DND-41 (cell line): ENCODE measurements around the gene TMCC1.

ENCODE experiments used
- ATAC-seq: fragments of 200-7000 bp; cut with Tn5 transposase; 3 replicates; pipeline ENCODE4 v1.9.1; 2021; ENCODE audit warnings: low read depth; ENCODE audit not compliant: insufficient read depth
- DNase-seq: peaks from one replicate; pipeline ENCODE4 v3.0.0-alpha.2; 2020
- H2AFZ ChIP-seq: 2 replicates; pipeline ENCODE4 v1.6.0; 2012; ENCODE audit warnings: low read depth, low read length
- H3K27ac ChIP-seq: 2 replicates; pipeline ENCODE4 v1.5.1; 2012; ENCODE audit warnings: low read length, inconsistent platforms
- H3K27me3 ChIP-seq: fragments of 200-600 bp; sonication (generic); 2 replicates; pipeline ENCODE4 v1.6.0; 2012; ENCODE audit warnings: low read length, mild to moderate bottlenecking, inconsistent platforms; ENCODE audit not compliant: insufficient read depth, poor library complexity
- H3K36me3 ChIP-seq: 2 replicates; pipeline ENCODE4 v1.5.1; 2012; ENCODE audit warnings: low read length, inconsistent platforms; ENCODE audit not compliant: insufficient read depth
- H3K4me1 ChIP-seq: 2 replicates; pipeline ENCODE4 v1.5.1; 2012; ENCODE audit warnings: mild to moderate bottlenecking, low read length; ENCODE audit not compliant: insufficient read depth
- H3K4me2 ChIP-seq: 2 replicates; pipeline ENCODE4 v1.6.0; 2012; ENCODE audit warnings: mild to moderate bottlenecking, moderate library complexity, low read length, inconsistent platforms; ENCODE audit not compliant: insufficient read depth
- H3K4me3 ChIP-seq, 2 experiments: fragments of 200-600 bp in 1 of 2; shearing (Covaris generic) in 1 of 2; 2 replicates each; pipeline ENCODE4 v1.5.1; 2012 to 2016; ENCODE audit warnings: inconsistent platforms in 2 of 2, low read length in 2 of 2, mild to moderate bottlenecking in 2 of 2, low read depth in 1 of 2, moderate library complexity in 1 of 2
- H3K79me2 ChIP-seq: 2 replicates; pipeline ENCODE4 v1.6.0; 2012; ENCODE audit warnings: low read length, inconsistent platforms; ENCODE audit not compliant: insufficient read depth
- H3K9ac ChIP-seq: 2 replicates; pipeline ENCODE4 v1.6.0; 2012; ENCODE audit warnings: low read depth, mild to moderate bottlenecking, inconsistent platforms, low read length, moderate library complexity
- H3K9me3 ChIP-seq: 2 replicates; pipeline ENCODE4 v1.5.1; 2012; ENCODE audit warnings: low read length, moderate library complexity, mild to moderate bottlenecking, inconsistent platforms; ENCODE audit not compliant: insufficient read depth, severe bottlenecking
- H4K20me1 ChIP-seq: 2 replicates; pipeline ENCODE4 v1.6.0; 2012; ENCODE audit warnings: low read length; ENCODE audit not compliant: insufficient read depth
- CTCF ChIP-seq: IDR thresholded peaks from 2 replicates; pipeline ENCODE4 v1.5.1; 2012; ENCODE audit warnings: borderline replicate concordance, low read length, moderate library complexity, mild to moderate bottlenecking; ENCODE audit not compliant: poor library complexity, severe bottlenecking; ENCODE audit errors: extremely low read depth
- EZH2 ChIP-seq: IDR thresholded peaks from 3 replicates; pipeline ENCODE4 v1.6.1; 2012; ENCODE audit warnings: borderline replicate concordance, low read depth, mild to moderate bottlenecking, moderate library complexity, low read length, inconsistent platforms; ENCODE audit not compliant: severe bottlenecking

The TMCC1 gene

GRCh38 chr3:129934234-129935123, 41.0 kb upstream of the TMCC1 start:
- TF ChIP-seq EZH2 (no peak), CTCF (peak; percentile 95)
- Histone ChIP-seq H2AFZ (0 out of 2 replicates have a peak overlapping the region, but pooled peaks have one; percentile 43), H3K4me2 (peak overlapping the region; percentile 26), H3K36me3 (no peaks in the 10 kb centered on the region), H3K9me3 (no peaks in the 10 kb centered on the region), H3K9ac (no peak overlapping the region), H3K4me1 (peaks cover 18% of the 10 kb centered on the region), H3K27ac (no peak overlapping the region), H3K4me3 (no peak overlapping the region), H4K20me1 (no peaks in the 10 kb centered on the region), H3K79me2 (no peaks in the 10 kb centered on the region), H3K27me3 (no peaks in the 10 kb centered on the region)
- DNase-seq = peak; percentile 45
- peak; percentile 74 for ATAC-seq

- H3K36me3 ChIP-seq = no peaks in the 10 kb centered on the region
- H3K4me1 ChIP-seq = peaks cover 18% of the 10 kb centered on the region
- ATAC-seq (no peak), DNase-seq (no peak)
- H3K9ac ChIP-seq = no peak overlapping the region
- no peak overlapping the region for H3K4me3 ChIP-seq
- H3K9me3 ChIP-seq = no peaks in the 10 kb centered on the region
- no peaks in the 10 kb centered on the region for H3K79me2 ChIP-seq
- H4K20me1 ChIP-seq = no peaks in the 10 kb centered on the region
- H3K4me2 ChIP-seq = no peak overlapping the region
- no peak for TF ChIP-seq EZH2
- TF ChIP-seq CTCF = no peak
- H2AFZ ChIP-seq = no peak overlapping the region
- no peaks in the 10 kb centered on the region for H3K27me3 ChIP-seq
- H3K27ac ChIP-seq = no peak overlapping the region
Observed at GRCh38 chr3:129933471-129933870, 40.0 kb upstream of the TMCC1 start.

GRCh38 chr3:129929383-129929782, 35.9 kb upstream of the TMCC1 start:
- H4K20me1 ChIP-seq = no peaks in the 10 kb centered on the region
- no peak overlapping the region for H2AFZ ChIP-seq
- TF ChIP-seq CTCF (no peak), EZH2 (no peak)
- H3K4me2 ChIP-seq = no peak overlapping the region
- no peaks in the 10 kb centered on the region for H3K36me3 ChIP-seq
- no peaks in the 10 kb centered on the region for H3K9me3 ChIP-seq
- H3K27me3 ChIP-seq = no peaks in the 10 kb centered on the region
- no peak overlapping the region for H3K4me3 ChIP-seq
- H3K4me1 ChIP-seq = peaks cover 3% of the 10 kb centered on the region; the same call in 1 of the 2 replicates
- no peak overlapping the region for H3K27ac ChIP-seq
- ATAC-seq = no peak
- DNase-seq = no peak
- no peak overlapping the region for H3K9ac ChIP-seq
- no peaks in the 10 kb centered on the region for H3K79me2 ChIP-seq
